Heart left ventricle (tissue), 13 donors: ENCODE measurements around the gene TTC27.

Experiments
- CTCF ChIP-seq, 12 donors: fragments of 200-600 bp; sonication (generic) in 4 of 12; IDR thresholded peaks; one replicate each; pipeline versions ENCODE4 v1.5.0 to v1.8.0; 2018 to 2022; ENCODE audit warnings: antibody characterized with exemption in 12 of 12, mild to moderate bottlenecking in 5 of 12
- POLR2A ChIP-seq, 2 donors: fragments of 450-650 bp; IDR thresholded peaks; one replicate each; pipeline ENCODE4 v1.6.1; 2017; ENCODE audit warnings: antibody characterized with exemption in 2 of 2, mild to moderate bottlenecking in 2 of 2, moderate library complexity in 2 of 2
- donor health status: ischemic (EF 13 %, LVEDD 7.1; RV severe dilation, severe dysfunction).
- donor health status: DM: no; HTN: yes; CAD: no.
- donor health status: DM: no; HTN: no; CAD: no.
- donor health status: ischemic (EF 25% LVEDD 6.9; RV normal size, moderate dysfunction).
- donor health status: ischemic (EF 25% LVEDD 5.7; RV mildly dilated, moderate dysfunction).
- donor health status: ischemic (EF 35%, LVEDD 5.7; RV mildly dilated, moderate dysfunction).
- donor health status: nonischemic (EF 11% LVEDD 7.7; RV severe dilation, severe dysfunction).
- donor health status: DM: yes; HTN: yes; CAD: no.
- donor health status: PGD.
- donor health status: ischemic (EF 29% LVEDD 5.4; RV normal size, mild dysfunction).
- donor health status: nonischemic (EF 23%, LVEDD 6.1; RV moderate dilation, normal function).

DNA sequence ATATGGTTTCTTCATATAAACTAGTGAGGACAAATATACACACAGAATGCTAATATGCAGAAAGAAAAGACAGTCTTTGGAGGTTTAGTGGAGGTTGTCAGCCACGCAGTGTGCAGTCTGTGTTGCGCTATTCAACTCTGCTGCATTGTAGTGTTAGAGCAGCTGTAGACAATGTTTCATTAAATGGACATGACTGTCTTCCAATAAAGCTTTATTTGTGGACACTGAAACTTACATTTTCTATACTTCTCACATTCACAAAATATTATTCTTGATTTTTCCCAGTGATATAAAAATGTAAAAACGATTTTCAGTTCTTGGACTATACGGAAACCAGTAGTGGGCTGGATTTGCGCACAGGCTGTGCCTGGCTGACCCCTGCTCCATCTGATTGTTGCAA lies 13.3 kb downstream of the TTC27 start:
- TF ChIP-seq CTCF (IDR thresholded peaks at IDR 0.05): no peak
- no peak for TF ChIP-seq POLR2A (IDR thresholded peaks at IDR 0.05)
